PC-9 (cell line): ENCODE results near the gene ATP1B1. TPM values are rescaled to one million over a fixed set of nuclear protein-coding genes. Genes with fewer than 3 reads are reported as not detected.

Experiments
- BruUV-seq: library from RNA; stranded (reverse); fragments of 400-500 nt; replicated peaks from 2 replicates; lab custom pipeline; 2021; lab: Mats Ljungman, UMichigan
- CTCF ChIA-PET: fragments of 300-600 bp; sonication (Branson Sonifier 250); formaldehyde crosslinking; loops from one replicate; lab custom pipeline; 2022; ENCODE audit warnings: antibody characterized with exemption; lab: Charles Lee
- POLR2A ChIA-PET: fragments of 300-600 bp; sonication (Branson Sonifier 250); formaldehyde crosslinking; loops from one replicate; lab custom pipeline; 2022; ENCODE audit warnings: antibody characterized with exemption; ENCODE audit not compliant: unreplicated experiment; lab: Charles Lee
- DNase-seq, 2 experiments: peaks; one replicate each; pipeline versions ENCODE4 v3.0.0 to v3.0.0-alpha.2; 2015 to 2022; ENCODE audit warnings: mixed read lengths in 1 of 2
- H2AFZ ChIP-seq: fragments of 200-600 bp; sonication (generic); 2 replicates; pipeline ENCODE4 v1.8.1; 2017; ENCODE audit warnings: antibody characterized with exemption
- H3F3A ChIP-seq: fragments of 200-600 bp; sonication (generic); 2 replicates; pipeline ENCODE4 v1.8.1; 2017; ENCODE audit warnings: antibody characterized with exemption, mild to moderate bottlenecking, low read depth; ENCODE audit not compliant: insufficient read depth
- H3K27ac ChIP-seq: fragments of 200-600 bp; sonication (generic); 2 replicates; pipeline ENCODE4 v1.6.1; 2016; ENCODE audit warnings: mixed run types
- H3K27me3 ChIP-seq: fragments of 200-600 bp; sonication (generic); 2 replicates; pipeline ENCODE4 v1.6.1; 2016; ENCODE audit warnings: low read depth, mixed run types; ENCODE audit not compliant: insufficient read depth
- H3K36me3 ChIP-seq: fragments of 200-600 bp; sonication (generic); 2 replicates; pipeline ENCODE4 v1.6.1; 2016; ENCODE audit warnings: low read depth, mixed run types
- H3K4me1 ChIP-seq: fragments of 200-600 bp; sonication (generic); replicated peaks from 2 replicates; pipeline ENCODE4 v1.6.1; 2016; ENCODE audit warnings: mixed run types; ENCODE audit not compliant: insufficient read depth
- H3K4me2 ChIP-seq: fragments of 200-600 bp; sonication (generic); 2 replicates; pipeline ENCODE4 v1.6.1; 2017; ENCODE audit warnings: mixed run types
- H3K4me3 ChIP-seq: fragments of 200-600 bp; sonication (generic); 2 replicates; pipeline ENCODE4 v1.6.1; 2016; ENCODE audit warnings: mixed run types
- H3K79me2 ChIP-seq: fragments of 200-600 bp; sonication (generic); 2 replicates; pipeline ENCODE4 v1.6.1; 2017; ENCODE audit warnings: low read depth, mixed run types
- H3K9me2 ChIP-seq: fragments of 200-600 bp; sonication (generic); 2 replicates; pipeline ENCODE4 v1.8.1; 2017; ENCODE audit warnings: mild to moderate bottlenecking; ENCODE audit not compliant: insufficient read depth
- H3K9me3 ChIP-seq: fragments of 200-600 bp; sonication (generic); 2 replicates; pipeline ENCODE4 v1.8.1; 2016; ENCODE audit warnings: low read depth; ENCODE audit not compliant: insufficient read depth
- H4K20me1 ChIP-seq: fragments of 200-600 bp; sonication (generic); 2 replicates; pipeline ENCODE4 v1.8.1; 2017; ENCODE audit not compliant: insufficient read depth
- CTCF ChIP-seq: fragments of 200-600 bp; sonication (generic); conservative IDR thresholded peaks from 2 replicates; pipeline ENCODE4 v1.6.1; 2017; ENCODE audit warnings: mixed run types, antibody characterized with exemption, mild to moderate bottlenecking, moderate library complexity
- EZH2 ChIP-seq: fragments of 200-600 bp; sonication (generic); IDR thresholded peaks from 2 replicates; pipeline ENCODE4 v1.8.0; 2017; ENCODE audit warnings: antibody characterized with exemption, low read depth
- intact Hi-C: fragments of 100-400 bp; cut with micrococcal nuclease; formaldehyde crosslinking; loops from one replicate; pipeline ENCODE4 v1.10.0; 2022; ENCODE audit not compliant: unreplicated experiment
- total RNA-seq: library from RNA; stranded (reverse); gene quantifications from 2 replicates; pipeline ENCODE4 v1.2.3, GENCODE V29; 2021

Gene ATP1B1
- total RNA-seq, 1 experiment from 2014 or later: 110 TPM

DNA sequence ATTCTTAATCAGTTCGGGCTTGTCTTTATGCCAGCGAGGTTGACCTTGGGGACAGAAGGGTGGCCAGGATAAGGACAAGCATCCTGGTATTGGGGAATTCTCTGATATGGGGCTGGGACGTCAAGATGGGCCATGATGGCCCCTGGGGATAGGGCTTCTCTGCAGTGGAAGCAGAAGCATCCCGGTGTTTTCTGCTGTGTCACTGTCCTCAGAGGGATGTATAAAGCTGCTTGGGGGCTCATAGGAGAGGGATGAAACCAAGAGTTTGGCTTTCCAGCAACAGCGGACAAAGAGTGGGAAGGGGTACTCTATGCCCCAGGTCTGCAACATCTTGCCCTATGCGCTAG lies 1.4 kb upstream of the ATP1B1 start:
- Histone ChIP-seq H3K79me2 (peaks cover 36% of the 10 kb centered on the region), H3K27ac (peak overlapping the region; percentile 30; the same call in 1 of the 2 replicates), H3K27me3 (no peaks in the 10 kb centered on the region), H3K36me3 (no peaks in the 10 kb centered on the region), H2AFZ (peak overlapping the region; percentile 74; the same call in 1 of the 2 replicates), H3K9me3 (no peaks in the 10 kb centered on the region), H3K4me2 (peak overlapping the region; percentile 84), H4K20me1 (no peaks in the 10 kb centered on the region), H3K4me1 (peaks cover 36% of the 10 kb centered on the region), H3F3A (peaks cover 21% of the 10 kb centered on the region), H3K9me2 (no peaks in the 10 kb centered on the region), H3K4me3 (peak overlapping the region; percentile 99; the same call in 1 of the 2 replicates)
- ChIA-PET POLR2A (interaction anchor here (0.6 kb wide), 1 partner anchor 274 kb away, joined by 3 read pairs; no protein-coding TSS in a partner anchor), CTCF (interaction anchor here (1.2 kb wide), 1 partner anchor 502 kb away, joined by 3 read pairs; no protein-coding TSS in a partner anchor)
- DNase-seq: no peak
- intact Hi-C loops: loop anchor here (1.0 to 10.0 kb wide), 5 partner anchors 45 to 803 kb away; partner anchors contain the start of genes BLZF1 and NME7
- BruUV-seq: TSS peak; percentile 68
- no peak for TF ChIP-seq EZH2
- no peak for TF ChIP-seq CTCF

- ChIA-PET CTCF (interaction anchor here (0.7 kb wide), 1 partner anchor 198 kb away, joined by 3 read pairs; no protein-coding TSS in a partner anchor), POLR2A (interaction anchor here (0.6 to 0.8 kb wide), 5 partner anchors 10 to 469 kb away, joined by 3 to 5 read pairs (median 3); no protein-coding TSS in a partner anchor)
- Histone ChIP-seq H3K27ac (peak overlapping the region; percentile 49), H3K4me3 (peak overlapping the region; percentile 99; the same call in 1 of the 2 replicates), H3F3A (peaks cover 25% of the 10 kb centered on the region), H2AFZ (peak overlapping the region; percentile 74; the same call in 1 of the 2 replicates), H3K4me1 (peaks cover 41% of the 10 kb centered on the region), H4K20me1 (no peaks in the 10 kb centered on the region), H3K79me2 (peaks cover 41% of the 10 kb centered on the region), H3K27me3 (no peaks in the 10 kb centered on the region), H3K9me2 (no peaks in the 10 kb centered on the region), H3K36me3 (no peaks in the 10 kb centered on the region), H3K4me2 (peak overlapping the region; percentile 84), H3K9me3 (no peaks in the 10 kb centered on the region)
- no peak for TF ChIP-seq CTCF
- no peak for TF ChIP-seq EZH2
- peak; percentile 83 to 97 for DNase-seq
- BruUV-seq: no TSS peak
- intact Hi-C loops: loop anchor here (1.0 to 10.0 kb wide), 6 partner anchors 45 to 803 kb away; partner anchors contain the start of genes BLZF1 and NME7
Measured at GRCh38 chr1:169105434-169106094, 926 bp upstream of the ATP1B1 start.

DNA sequence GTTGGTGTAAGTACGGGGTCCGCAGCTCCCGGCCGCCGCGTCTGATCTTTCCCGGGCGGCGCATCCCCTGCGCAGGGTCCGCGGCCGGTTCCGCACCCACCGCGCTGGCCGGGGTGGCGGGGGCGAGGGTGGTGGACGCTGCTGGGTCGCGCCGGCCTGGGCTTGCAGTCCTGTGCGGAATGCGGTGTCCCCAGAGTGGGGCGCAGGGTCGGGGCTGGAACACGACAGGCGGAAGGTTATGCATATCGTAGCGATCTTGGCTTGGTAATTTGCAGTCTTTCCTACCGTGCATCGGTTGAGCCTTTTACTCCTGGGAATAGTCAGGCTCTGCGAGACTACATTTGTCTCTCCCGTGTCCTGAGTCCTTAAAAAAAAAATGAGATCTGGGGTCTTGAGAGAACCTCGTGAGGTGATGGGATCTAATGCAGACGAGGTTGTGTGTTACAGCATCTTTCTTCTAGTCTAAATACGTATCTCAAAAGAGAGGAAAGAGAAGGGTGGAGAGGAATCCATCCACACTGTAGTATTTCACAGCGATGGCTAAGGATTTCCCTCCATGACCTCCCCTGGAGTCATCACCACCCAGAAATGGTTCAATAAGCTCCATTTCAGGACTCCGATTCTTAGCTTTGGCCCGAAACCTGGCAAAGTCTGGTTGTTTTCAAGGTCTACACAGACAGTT lies 572 bp downstream of the ATP1B1 start:
- Histone ChIP-seq H3K4me2 (peak overlapping the region; percentile 94), H3K4me1 (peaks cover 53% of the 10 kb centered on the region), H4K20me1 (no peaks in the 10 kb centered on the region), H3K27me3 (no peaks in the 10 kb centered on the region), H3K4me3 (peak overlapping the region; percentile 99), H3K27ac (peak overlapping the region; percentile 83), H3K36me3 (peaks cover 11% of the 10 kb centered on the region), H3F3A (peaks cover 32% of the 10 kb centered on the region), H3K9me3 (no peaks in the 10 kb centered on the region), H2AFZ (peak overlapping the region; percentile 68), H3K9me2 (no peaks in the 10 kb centered on the region), H3K79me2 (peaks cover 56% of the 10 kb centered on the region)
- no peak for DNase-seq
- intact Hi-C loops: loop anchor here (1.0 to 10.0 kb wide), 5 partner anchors 132 to 805 kb away; partner anchors contain the start of genes BLZF1 and NME7
- POLR2A ChIA-PET: interaction anchor here (0.7 kb wide), 1 partner anchor 46 kb away, joined by 16 read pairs; no protein-coding TSS in a partner anchor
- TF ChIP-seq EZH2: no peak
- TF ChIP-seq CTCF: no peak
- CTCF ChIA-PET: interaction anchor here (0.7 to 1.3 kb wide), 3 partner anchors 470 to 1852 kb away, joined by 3 to 6 read pairs (median 4); no protein-coding TSS in a partner anchor
- no TSS peak for BruUV-seq
